Measurements from ENCODE around the gene UBAC1.
"Not testable (repeated sequence)": the region's sequence is repeated elsewhere in the genome, so short reads cannot be mapped to it uniquely, and the experiment has no call there.

UBAC1 gene

DNA sequence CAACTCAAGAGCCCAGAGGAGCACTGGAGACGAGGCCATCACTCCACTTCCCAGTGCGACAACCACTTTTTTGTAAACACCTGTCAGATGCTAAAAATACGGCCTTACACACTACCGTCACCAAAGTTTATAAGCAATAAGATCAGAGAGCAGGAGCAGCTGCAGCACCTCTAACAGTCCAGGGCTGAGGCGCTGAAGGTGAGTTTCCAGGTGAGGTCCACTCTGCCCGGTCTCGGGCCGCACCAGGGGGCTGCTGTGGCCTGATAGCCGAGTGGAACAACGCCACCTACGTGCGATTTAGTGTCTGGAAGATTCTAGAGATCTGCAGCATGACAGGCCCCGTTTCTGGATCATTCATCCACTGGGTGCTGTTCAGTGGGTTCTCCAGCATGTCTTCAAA is 28.1 kb downstream of the UBAC1 start:
- no peak for DNase-seq

- no peak for DNase-seq
Observed at GRCh38 chr9:135932656-135933055, 28.5 kb downstream of the UBAC1 start.

- no peak for DNase-seq
Observed at GRCh38 chr9:135931349-135931820, 29.8 kb downstream of the UBAC1 start.

- DNase-seq: no peak
Observed at GRCh38 chr9:135930446-135931345, 30.5 kb downstream of the UBAC1 start.

GRCh38 chr9:135929656-135930445 is 31.3 kb downstream of the UBAC1 start:
- DNase-seq: no peak

GRCh38 chr9:135928731-135929655 is 32.2 kb downstream of the UBAC1 start:
- no peak for DNase-seq

- DNase-seq: no peak
Observed at GRCh38 chr9:135928074-135928730, 33.0 kb downstream of the UBAC1 start.

DNA sequence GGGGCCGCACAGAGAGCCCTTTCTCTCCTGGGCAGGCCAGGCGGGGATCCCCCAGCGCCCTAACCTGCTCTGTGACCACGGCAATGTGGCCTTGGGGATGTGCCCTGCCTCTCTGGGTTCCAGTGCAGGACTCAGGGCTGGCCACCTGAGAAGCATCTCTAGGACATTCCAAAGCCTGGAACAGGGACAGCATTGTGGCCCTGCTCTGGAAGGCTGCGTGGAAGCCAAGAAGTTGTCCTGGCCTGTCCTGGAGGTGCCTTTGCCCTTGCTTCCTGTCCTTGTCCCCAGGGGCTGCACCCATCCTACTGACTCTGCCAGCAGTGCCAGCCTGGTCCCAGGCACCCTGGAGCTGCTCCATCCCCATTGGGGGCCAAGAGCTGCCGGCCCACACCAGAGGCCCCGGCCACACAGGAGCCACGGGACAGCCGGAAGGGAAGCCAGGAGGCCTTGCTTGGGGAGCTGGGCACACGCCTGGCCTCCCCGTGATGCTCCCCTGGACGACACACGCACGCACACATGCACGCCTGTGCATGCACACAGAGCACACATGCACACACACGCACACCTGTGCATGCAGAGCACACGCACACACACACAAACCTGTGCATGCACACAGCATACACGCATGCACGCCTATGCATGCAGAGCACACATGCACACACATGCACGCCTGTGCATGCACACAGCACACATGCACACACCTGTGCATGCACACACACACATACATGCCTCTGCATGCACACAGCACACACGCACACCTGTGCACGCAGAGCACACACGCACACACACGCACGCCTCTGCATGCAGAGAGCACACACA is 33.8 kb downstream of the UBAC1 start:
- DNase-seq: no peak

DNA sequence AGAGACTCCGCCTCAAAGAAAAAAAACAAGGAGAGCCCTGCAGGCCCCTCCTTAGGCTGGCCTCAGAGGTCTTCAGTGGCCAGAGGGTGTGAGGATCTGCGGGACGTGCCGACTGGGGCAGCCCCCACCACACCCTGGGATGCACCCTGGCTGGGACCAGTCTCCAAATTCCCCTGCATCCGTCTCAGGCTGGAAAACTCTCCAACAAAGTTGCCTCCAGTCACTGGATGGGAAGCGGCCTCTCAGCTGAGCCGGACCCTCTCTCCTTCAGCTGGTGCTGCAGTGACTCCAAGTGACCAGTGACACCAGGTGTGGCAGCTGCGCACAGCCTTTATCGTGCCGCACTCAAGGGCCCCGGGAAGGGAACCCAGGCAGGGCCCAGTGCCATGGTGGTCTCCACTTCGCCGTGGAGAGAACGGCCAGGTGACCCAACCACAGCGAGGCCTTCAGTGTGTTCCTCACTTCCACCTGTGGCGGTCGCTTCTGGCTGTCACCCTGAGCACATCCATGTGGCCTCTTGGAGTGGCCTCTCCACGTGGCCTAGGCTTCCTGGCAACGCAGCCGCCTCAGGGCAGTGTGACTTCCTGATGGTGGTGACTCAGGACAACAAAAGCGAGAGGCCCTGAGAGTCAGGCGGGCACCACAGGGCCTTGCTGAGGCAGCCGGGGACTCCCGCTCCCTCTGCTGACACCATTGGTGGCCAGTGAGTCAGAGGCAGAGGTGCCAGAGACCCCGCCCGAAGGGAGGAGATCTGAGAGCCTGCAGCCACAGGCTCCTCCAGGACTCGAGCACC is 34.6 kb downstream of the UBAC1 start:
- no peak for DNase-seq

DNA sequence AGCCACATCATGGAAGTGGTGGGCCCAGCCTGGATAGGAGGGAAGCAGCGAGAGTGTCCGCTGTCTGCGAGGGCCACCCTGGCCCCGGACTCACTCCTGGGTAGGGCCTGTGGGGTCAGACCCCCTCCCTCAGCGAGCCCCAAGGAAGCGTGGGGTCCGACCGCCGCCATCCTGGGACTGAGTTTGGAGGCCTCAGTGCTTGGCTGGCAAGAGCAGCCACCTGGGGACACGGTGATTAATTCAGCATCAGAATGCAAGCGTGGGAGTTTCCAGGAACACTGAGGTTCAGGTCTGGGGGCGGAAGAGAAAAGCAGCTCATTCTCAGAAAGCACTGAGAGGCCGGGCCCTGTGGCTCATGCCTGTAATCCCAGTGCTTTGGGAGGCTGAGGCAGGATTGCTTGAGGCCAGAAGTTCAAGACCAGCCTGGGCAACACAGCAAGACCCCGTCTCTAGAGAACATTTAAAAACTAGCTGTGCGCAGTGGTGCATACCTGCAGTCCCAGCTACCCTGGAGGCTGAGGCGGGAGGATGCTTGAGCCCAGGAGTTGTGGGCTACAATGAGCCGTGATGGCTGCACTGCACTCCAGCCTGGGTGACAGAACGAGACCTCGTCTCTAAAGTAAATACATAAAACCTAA is 35.6 kb downstream of the UBAC1 start:
- no peak for DNase-seq

GRCh38 chr9:135924628-135925338 is 36.4 kb downstream of the UBAC1 start:
- DNase-seq: no peak

GRCh38 chr9:135923508-135923907 is 37.7 kb downstream of the UBAC1 start:
- DNase-seq: no peak

DNA sequence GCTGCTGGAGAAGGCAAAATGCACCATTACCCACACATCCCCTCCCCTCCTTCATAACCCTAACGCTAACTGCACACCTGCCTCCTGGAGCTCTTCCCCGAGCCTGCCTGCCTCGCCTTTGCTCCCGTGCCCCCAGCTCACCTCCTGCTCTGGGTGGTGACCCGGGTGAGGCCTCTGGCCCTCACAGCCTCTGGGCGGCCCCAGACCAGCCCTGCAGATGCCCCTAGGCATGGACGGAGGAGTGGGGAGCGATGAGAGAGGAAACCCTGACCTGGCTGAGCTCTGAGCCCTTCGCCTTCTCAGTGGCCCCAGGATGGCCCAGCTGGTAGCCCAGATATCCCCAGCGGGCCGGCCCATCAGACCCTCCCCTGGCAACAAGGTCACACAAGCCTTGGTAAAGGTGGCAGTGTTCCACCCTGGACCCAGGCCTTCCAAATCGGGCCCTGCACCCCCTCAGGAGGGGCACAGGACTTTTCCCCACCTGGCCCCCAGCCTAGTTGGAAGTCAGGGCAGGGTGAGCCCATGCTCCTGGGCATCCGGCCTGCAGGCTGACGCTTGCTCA is 39.3 kb downstream of the UBAC1 start:
- no peak for DNase-seq

- DNase-seq: no peak
Observed at GRCh38 chr9:135920973-135921585, 40.1 kb downstream of the UBAC1 start.

GRCh38 chr9:135920256-135920930 is 40.8 kb downstream of the UBAC1 start:
- DNase-seq: no peak

GRCh38 chr9:135919318-135919890 is 41.8 kb downstream of the UBAC1 start:
- DNase-seq: no peak

- DNase-seq: not testable (repeated sequence)
Observed at GRCh38 chr9:135916227-135916626, 44.9 kb downstream of the UBAC1 start.
